NB4 (cell line): ENCODE measurements around the gene NID2.

ENCODE experiments used
- DNase-seq: peaks from one replicate; pipeline ENCODE4 v3.0.0; 2010; ENCODE audit warnings: low read depth
- H3K4me3 ChIP-seq: one replicate; pipeline ENCODE4 v1.5.1; 2011; ENCODE audit warnings: mild to moderate bottlenecking, low read depth, low read length, moderate library complexity
- MYC ChIP-seq: IDR thresholded peaks from 2 replicates; pipeline ENCODE4 v1.6.1; 2011; ENCODE audit warnings: low read depth, low read length
- POLR2A ChIP-seq: IDR thresholded peaks from 2 replicates; pipeline ENCODE4 v1.6.1; 2011; ENCODE audit warnings: mild to moderate bottlenecking; ENCODE audit not compliant: insufficient read length; ENCODE audit errors: extremely low read depth
- TF ChIP-seq, protein P1 (sequence below): IDR thresholded peaks from 2 replicates; pipeline ENCODE4 v1.6.1; 2011; ENCODE audit warnings: low read depth, low read length
- TF ChIP-seq, protein P2 (sequence below): IDR thresholded peaks from one replicate; pipeline ENCODE4 v1.5.1; 2012; ENCODE audit warnings: low read depth, low read length

The NID2 gene

GRCh38 chr14:52058341-52058740, 10.5 kb downstream of the NID2 start:
- no peak overlapping the region for H3K4me3 ChIP-seq
- no peak for DNase-seq
- TF ChIP-seq, protein P1, sequence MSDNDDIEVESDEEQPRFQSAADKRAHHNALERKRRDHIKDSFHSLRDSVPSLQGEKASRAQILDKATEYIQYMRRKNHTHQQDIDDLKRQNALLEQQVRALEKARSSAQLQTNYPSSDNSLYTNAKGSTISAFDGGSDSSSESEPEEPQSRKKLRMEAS: no peak
- no peak for TF ChIP-seq POLR2A
- TF ChIP-seq MYC: no peak
- TF ChIP-seq, protein P2, sequence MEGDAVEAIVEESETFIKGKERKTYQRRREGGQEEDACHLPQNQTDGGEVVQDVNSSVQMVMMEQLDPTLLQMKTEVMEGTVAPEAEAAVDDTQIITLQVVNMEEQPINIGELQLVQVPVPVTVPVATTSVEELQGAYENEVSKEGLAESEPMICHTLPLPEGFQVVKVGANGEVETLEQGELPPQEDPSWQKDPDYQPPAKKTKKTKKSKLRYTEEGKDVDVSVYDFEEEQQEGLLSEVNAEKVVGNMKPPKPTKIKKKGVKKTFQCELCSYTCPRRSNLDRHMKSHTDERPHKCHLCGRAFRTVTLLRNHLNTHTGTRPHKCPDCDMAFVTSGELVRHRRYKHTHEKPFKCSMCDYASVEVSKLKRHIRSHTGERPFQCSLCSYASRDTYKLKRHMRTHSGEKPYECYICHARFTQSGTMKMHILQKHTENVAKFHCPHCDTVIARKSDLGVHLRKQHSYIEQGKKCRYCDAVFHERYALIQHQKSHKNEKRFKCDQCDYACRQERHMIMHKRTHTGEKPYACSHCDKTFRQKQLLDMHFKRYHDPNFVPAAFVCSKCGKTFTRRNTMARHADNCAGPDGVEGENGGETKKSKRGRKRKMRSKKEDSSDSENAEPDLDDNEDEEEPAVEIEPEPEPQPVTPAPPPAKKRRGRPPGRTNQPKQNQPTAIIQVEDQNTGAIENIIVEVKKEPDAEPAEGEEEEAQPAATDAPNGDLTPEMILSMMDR: no peak

- TF ChIP-seq, protein P1: no peak
- no peak for DNase-seq
- H3K4me3 ChIP-seq: no peak overlapping the region
These were observed 13.7 kb downstream of the NID2 start for GRCh38 chr14:52055167-52055566.

DNA sequence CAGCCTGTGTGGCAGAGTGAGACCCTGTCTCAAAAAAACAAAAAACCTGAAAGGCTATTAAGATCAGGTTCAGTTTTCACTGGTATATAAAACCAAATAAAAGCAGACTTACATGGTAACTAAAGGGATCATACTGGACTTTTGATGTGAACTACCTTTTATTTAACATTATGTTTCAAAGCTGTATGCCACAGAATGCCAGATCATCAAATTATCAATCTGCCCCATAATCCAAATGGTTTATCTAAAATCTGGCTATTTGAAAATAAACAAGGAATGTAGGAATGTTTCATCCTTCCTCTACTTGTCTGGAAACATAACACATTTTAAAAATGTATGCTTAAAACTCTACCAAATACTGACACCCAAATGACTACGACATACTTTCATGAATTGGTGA, 14.2 kb downstream of the NID2 start:
- TF ChIP-seq MYC (no peak), POLR2A (no peak)
- TF ChIP-seq, protein P2: no peak
- TF ChIP-seq, protein P1: no peak
- H3K4me3 ChIP-seq: no peak overlapping the region

GRCh38 chr14:52053044-52053443, 15.8 kb downstream of the NID2 start:
- no peak for DNase-seq
- no peak for TF ChIP-seq MYC
- TF ChIP-seq, protein P1: no peak
- no peak for TF ChIP-seq POLR2A
- TF ChIP-seq, protein P2: no peak
- H3K4me3 ChIP-seq: no peak overlapping the region

More for the DNA sequence above, 14.2 kb downstream of the NID2 start:
- DNase-seq: no peak

GRCh38 chr14:52052288-52052943, 16.4 kb downstream of the NID2 start:
- no peak overlapping the region for H3K4me3 ChIP-seq
- TF ChIP-seq POLR2A: no peak
- TF ChIP-seq, protein P1: no peak
- TF ChIP-seq, protein P2: no peak
- TF ChIP-seq MYC: no peak
- DNase-seq: no peak

- DNase-seq: no peak
- TF ChIP-seq POLR2A (no peak), MYC (no peak)
- TF ChIP-seq, protein P1: no peak
- TF ChIP-seq, protein P2: no peak
- H3K4me3 ChIP-seq: no peak overlapping the region
These were observed 17.0 kb downstream of the NID2 start for GRCh38 chr14:52051871-52052270.
